HEK293 (cell line): Measurements from ENCODE around the gene RPN1.

Source experiments
- CTCF ChIA-PET: fragments of 350-600 bp; formaldehyde crosslinking; extraction: SDS; loops from one replicate; lab custom pipeline; 2021; ENCODE audit warnings: antibody characterized with exemption; lab: Yijun Ruan, JAX
- POLR2A ChIA-PET: fragments of 300-600 bp; formaldehyde crosslinking; extraction: SDS; loops from one replicate; lab custom pipeline; 2020; ENCODE audit warnings: antibody characterized with exemption, inconsistent platforms; lab: Yijun Ruan, JAX
- H3K27ac ChIP-seq: fragments of 200-500 bp; sonication (Bioruptor generic); 2 replicates; pipeline ENCODE4 v1.5.1; 2014; ENCODE audit warnings: low read depth, low read length, control low read depth, inconsistent platforms; ENCODE audit errors: extremely low read depth
- H3K36me3 ChIP-seq, 2 experiments: fragments of 200-500 bp in 1 of 2; sonication (Bioruptor generic) in 1 of 2; 1 replicate in 1 of 2; 2 replicates in 1 of 2; pipeline ENCODE4 v1.5.1; 2014 to 2017; ENCODE audit warnings: inconsistent platforms in 2 of 2, low read length in 2 of 2; ENCODE audit not compliant: control insufficient read depth in 2 of 2, insufficient read depth in 1 of 2
- H3K4me1 ChIP-seq: fragments of 200-500 bp; sonication (Bioruptor generic); 2 replicates; pipeline ENCODE4 v1.5.1; 2014; ENCODE audit warnings: mild to moderate bottlenecking, low read length, inconsistent platforms; ENCODE audit not compliant: control insufficient read depth, insufficient read depth
- H3K4me3 ChIP-seq: 2 replicates; pipeline ENCODE4 v1.5.1; 2011; ENCODE audit warnings: low read depth, mild to moderate bottlenecking, control low read depth, low read length, moderate library complexity
- H3K9me3 ChIP-seq: fragments of 200-500 bp; sonication (Bioruptor generic); 2 replicates; pipeline ENCODE4 v1.5.1; 2014; ENCODE audit warnings: low read depth, low read length, inconsistent platforms; ENCODE audit not compliant: control insufficient read depth, insufficient read depth
- FEZF1 ChIP-seq: fragments of 450-650 bp; formaldehyde crosslinking; IDR thresholded peaks from 2 replicates; pipeline ENCODE4 v1.5.1; 2016; ENCODE audit warnings: missing biosample characterization, missing genetic modification characterization
- GLIS1 ChIP-seq: fragments of 450-650 bp; formaldehyde crosslinking; IDR thresholded peaks from 2 replicates; pipeline ENCODE4 v1.5.1; 2016; ENCODE audit warnings: missing biosample characterization, missing genetic modification characterization
- HIC1 ChIP-seq: fragments of 450-650 bp; formaldehyde crosslinking; IDR thresholded peaks from 2 replicates; pipeline ENCODE4 v1.5.1; 2016; ENCODE audit warnings: missing biosample characterization, missing genetic modification characterization
- HOXD13 ChIP-seq: sonication (generic); formaldehyde crosslinking; IDR thresholded peaks from 2 replicates; pipeline ENCODE4 v1.8.0; 2022; ENCODE audit warnings: missing genetic modification reagents, borderline replicate concordance
- KLF1 ChIP-seq: fragments of 450-650 bp; formaldehyde crosslinking; IDR thresholded peaks from 2 replicates; pipeline ENCODE4 v1.5.1; 2016; ENCODE audit warnings: missing biosample characterization, missing genetic modification characterization
- SETDB1 ChIP-seq: IDR thresholded peaks from one replicate; pipeline ENCODE4 v1.6.1; 2017; ENCODE audit warnings: mild to moderate bottlenecking, low read length, moderate library complexity, mixed read lengths; ENCODE audit not compliant: insufficient read length
- SP2 ChIP-seq: fragments of 450-650 bp; formaldehyde crosslinking; IDR thresholded peaks from 2 replicates; pipeline ENCODE4 v1.5.1; 2016; ENCODE audit warnings: missing biosample characterization, missing genetic modification characterization
- SP7 ChIP-seq: fragments of 450-650 bp; formaldehyde crosslinking; IDR thresholded peaks from 2 replicates; pipeline ENCODE4 v1.5.1; 2016; ENCODE audit warnings: missing biosample characterization, missing genetic modification characterization
- WT1 ChIP-seq: fragments of 450-650 bp; formaldehyde crosslinking; IDR thresholded peaks from 2 replicates; pipeline ENCODE4 v1.5.1; 2016; ENCODE audit warnings: missing biosample characterization, missing genetic modification characterization
- YY2 ChIP-seq: fragments of 450-650 bp; formaldehyde crosslinking; IDR thresholded peaks from 2 replicates; pipeline ENCODE4 v1.5.1; 2016; ENCODE audit warnings: missing biosample characterization, missing genetic modification characterization
- ZIC2 ChIP-seq: fragments of 450-650 bp; formaldehyde crosslinking; IDR thresholded peaks from 2 replicates; pipeline ENCODE4 v1.5.1; 2016; ENCODE audit warnings: missing biosample characterization, missing genetic modification characterization
- ZNF133 ChIP-seq: fragments of 450-650 bp; formaldehyde crosslinking; IDR thresholded peaks from 2 replicates; pipeline ENCODE4 v1.5.1; 2016; ENCODE audit warnings: missing biosample characterization, missing genetic modification characterization
- ZNF16 ChIP-seq: fragments of 450-650 bp; formaldehyde crosslinking; IDR thresholded peaks from 2 replicates; pipeline ENCODE4 v1.5.1; 2016; ENCODE audit warnings: low read depth, missing biosample characterization, missing genetic modification characterization
- ZNF302 ChIP-seq: fragments of 450-650 bp; formaldehyde crosslinking; IDR thresholded peaks from 2 replicates; pipeline ENCODE4 v1.5.1; 2016; ENCODE audit warnings: missing biosample characterization, missing genetic modification characterization, low read depth
- ZNF324 ChIP-seq: fragments of 450-650 bp; formaldehyde crosslinking; IDR thresholded peaks from 2 replicates; pipeline ENCODE4 v1.5.1; 2016; ENCODE audit warnings: missing biosample characterization, missing genetic modification characterization
- ZNF335 ChIP-seq: fragments of 450-650 bp; formaldehyde crosslinking; conservative IDR thresholded peaks from 2 replicates; pipeline ENCODE4 v1.5.1; 2016; ENCODE audit warnings: missing biosample characterization, missing genetic modification characterization
- ZNF354C ChIP-seq: fragments of 450-650 bp; formaldehyde crosslinking; IDR thresholded peaks from 2 replicates; pipeline ENCODE4 v1.5.1; 2016; ENCODE audit warnings: missing biosample characterization, missing genetic modification characterization, low read depth, borderline replicate concordance
- ZNF37A ChIP-seq: fragments of 450-650 bp; IDR thresholded peaks from 2 replicates; pipeline ENCODE4 v1.5.1; 2018; ENCODE audit warnings: missing biosample characterization, missing genetic modification characterization
- ZNF544 ChIP-seq: fragments of 450-650 bp; formaldehyde crosslinking; IDR thresholded peaks from 2 replicates; pipeline ENCODE4 v1.5.0; 2017; ENCODE audit warnings: missing biosample characterization, missing genetic modification characterization
- ZNF639 ChIP-seq: fragments of 450-650 bp; formaldehyde crosslinking; IDR thresholded peaks from 2 replicates; pipeline ENCODE4 v1.5.1; 2016; ENCODE audit warnings: missing biosample characterization, missing genetic modification characterization
- ZNF664 ChIP-seq: fragments of 450-650 bp; formaldehyde crosslinking; IDR thresholded peaks from 2 replicates; pipeline ENCODE4 v1.5.1; 2016; ENCODE audit warnings: missing biosample characterization, missing genetic modification characterization
- ZNF677 ChIP-seq: fragments of 450-650 bp; IDR thresholded peaks from 2 replicates; pipeline ENCODE4 v1.5.0; 2018; ENCODE audit warnings: missing biosample characterization, mild to moderate bottlenecking, missing genetic modification characterization, moderate library complexity
- ZNF791 ChIP-seq: fragments of 450-650 bp; formaldehyde crosslinking; IDR thresholded peaks from 2 replicates; pipeline ENCODE4 v1.5.1; 2016; ENCODE audit warnings: missing biosample characterization, missing genetic modification characterization
- ZNF843 ChIP-seq: fragments of 450-650 bp; formaldehyde crosslinking; IDR thresholded peaks from 2 replicates; pipeline ENCODE4 v1.5.1; 2016; ENCODE audit warnings: missing biosample characterization, missing genetic modification characterization
- TF ChIP-seq, protein P1 (sequence below): fragments of 450-650 bp; formaldehyde crosslinking; IDR thresholded peaks from 2 replicates; pipeline ENCODE4 v1.5.1; 2016; ENCODE audit warnings: missing biosample characterization, missing genetic modification characterization

The RPN1 gene

DNA sequence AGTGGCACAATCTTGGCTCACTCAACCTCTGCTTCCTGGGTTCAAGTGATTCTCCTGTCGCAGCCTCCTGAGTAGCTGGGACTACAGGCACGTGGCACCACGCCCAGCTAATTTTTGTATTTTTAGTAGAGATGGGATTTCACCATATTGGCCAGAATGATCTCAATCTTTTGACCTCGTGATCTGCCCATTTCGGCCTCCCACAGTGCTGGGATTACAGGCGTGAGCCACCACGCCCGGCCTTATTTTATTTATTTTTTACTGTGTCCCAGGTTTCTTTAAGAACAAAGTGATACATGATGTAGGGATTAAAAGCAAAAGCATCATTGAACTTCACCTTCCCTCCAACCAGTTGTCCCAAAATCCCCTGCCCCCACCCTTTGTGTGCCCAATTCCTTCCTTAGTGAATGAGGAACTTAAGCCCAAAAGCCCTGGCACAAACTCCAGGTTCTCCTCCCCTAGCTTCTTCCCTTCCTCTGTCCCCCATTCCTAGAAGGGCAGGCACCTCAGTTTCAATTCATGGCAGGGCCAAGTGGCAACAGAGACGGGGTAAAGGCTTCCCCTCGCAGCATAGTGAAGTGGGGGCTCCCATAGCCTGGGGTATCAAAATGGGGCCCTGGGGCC lies 23.7 kb upstream of the RPN1 start:
- ChIA-PET POLR2A (no interaction called here), CTCF (no interaction called here)
- Histone ChIP-seq H3K27ac (no peak overlapping the region), H3K4me1 (no peaks in the 10 kb centered on the region), H3K9me3 (no peaks in the 10 kb centered on the region), H3K36me3 (no peaks in the 10 kb centered on the region), H3K4me3 (no peak overlapping the region)
- TF ChIP-seq ZNF324 (tag by site-specific recombination) = no peak
- no peak for TF ChIP-seq YY2 (tag by site-specific recombination)
- no peak for TF ChIP-seq ZNF843 (tag by site-specific recombination)
- TF ChIP-seq SETDB1 = no peak
- TF ChIP-seq ZNF354C (tag by site-specific recombination) = no peak
- TF ChIP-seq FEZF1 (tag by site-specific recombination) = no peak
- no peak for TF ChIP-seq ZNF639
- no peak for TF ChIP-seq ZNF677 (tag by site-specific recombination)
- TF ChIP-seq, protein P1, sequence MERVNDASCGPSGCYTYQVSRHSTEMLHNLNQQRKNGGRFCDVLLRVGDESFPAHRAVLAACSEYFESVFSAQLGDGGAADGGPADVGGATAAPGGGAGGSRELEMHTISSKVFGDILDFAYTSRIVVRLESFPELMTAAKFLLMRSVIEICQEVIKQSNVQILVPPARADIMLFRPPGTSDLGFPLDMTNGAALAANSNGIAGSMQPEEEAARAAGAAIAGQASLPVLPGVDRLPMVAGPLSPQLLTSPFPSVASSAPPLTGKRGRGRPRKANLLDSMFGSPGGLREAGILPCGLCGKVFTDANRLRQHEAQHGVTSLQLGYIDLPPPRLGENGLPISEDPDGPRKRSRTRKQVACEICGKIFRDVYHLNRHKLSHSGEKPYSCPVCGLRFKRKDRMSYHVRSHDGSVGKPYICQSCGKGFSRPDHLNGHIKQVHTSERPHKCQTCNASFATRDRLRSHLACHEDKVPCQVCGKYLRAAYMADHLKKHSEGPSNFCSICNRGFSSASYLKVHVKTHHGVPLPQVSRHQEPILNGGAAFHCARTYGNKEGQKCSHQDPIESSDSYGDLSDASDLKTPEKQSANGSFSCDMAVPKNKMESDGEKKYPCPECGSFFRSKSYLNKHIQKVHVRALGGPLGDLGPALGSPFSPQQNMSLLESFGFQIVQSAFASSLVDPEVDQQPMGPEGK = no peak
- TF ChIP-seq ZNF133 (tag by site-specific recombination) = no peak
- no peak for TF ChIP-seq GLIS1 (tag by site-specific recombination)
- TF ChIP-seq ZNF544 (tag by site-specific recombination) = no peak
- TF ChIP-seq ZIC2 (tag by site-specific recombination) = no peak
- no peak for TF ChIP-seq ZNF335 (tag by site-specific recombination)
- no peak for TF ChIP-seq SP7 (tag by site-specific recombination)
- no peak for TF ChIP-seq SP2 (tag by site-specific recombination)
- TF ChIP-seq ZNF664 (tag by site-specific recombination) = no peak
- TF ChIP-seq ZNF791 (tag by site-specific recombination) = no peak
- TF ChIP-seq HOXD13 (CRISPR knock-in tag) = no peak
- no peak for TF ChIP-seq KLF1 (tag by site-specific recombination)

DNA sequence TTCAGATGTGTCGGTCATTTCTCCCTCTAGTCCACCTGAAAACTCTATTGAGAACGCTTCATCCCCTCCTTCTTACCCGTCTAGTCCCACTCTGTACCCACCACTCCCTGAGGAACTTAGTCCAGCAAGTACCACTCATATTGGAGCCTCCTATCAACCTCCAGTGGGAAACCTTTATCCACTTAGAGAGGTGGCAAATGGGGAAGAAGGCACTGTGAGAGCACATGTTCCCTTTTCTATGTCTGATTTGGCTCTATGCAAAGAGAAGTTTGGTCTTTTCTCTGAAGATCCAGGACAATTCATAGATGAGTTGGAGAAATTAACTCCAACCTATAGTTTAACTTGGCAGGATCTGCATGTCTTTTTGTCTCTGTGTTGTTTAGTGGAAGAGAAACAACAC lies 17.0 kb upstream of the RPN1 start:
- no peaks in the 10 kb centered on the region for H3K9me3 ChIP-seq
- CTCF ChIA-PET = no interaction called here
- H3K36me3 ChIP-seq = no peaks in the 10 kb centered on the region
- POLR2A ChIA-PET = no interaction called here
- no peak overlapping the region for H3K27ac ChIP-seq
- no peak for TF ChIP-seq ZNF16
- no peak for TF ChIP-seq HIC1 (tag by site-specific recombination)
- no peak for TF ChIP-seq ZNF302 (tag by site-specific recombination)
- no peak for TF ChIP-seq WT1 (tag by site-specific recombination)
- no peak for TF ChIP-seq ZNF37A (tag by site-specific recombination)
- no peak overlapping the region for H3K4me3 ChIP-seq
- H3K4me1 ChIP-seq = no peaks in the 10 kb centered on the region
